Astrocyte (in vitro differentiated cells and primary cell): Measurements from ENCODE around the gene CXCL10.

ENCODE experiments used
- CTCF ChIP-seq: IDR thresholded peaks from 2 replicates; pipeline ENCODE4 v1.5.1; 2011; ENCODE audit warnings: low read depth, mild to moderate bottlenecking, inconsistent platforms, low read length, moderate library complexity; ENCODE audit not compliant: insufficient read depth
- EZH2 ChIP-seq: IDR thresholded peaks from 2 replicates; pipeline ENCODE4 v1.6.1; 2012; ENCODE audit warnings: mild to moderate bottlenecking, low read length, inconsistent platforms; ENCODE audit not compliant: insufficient read depth

- TF ChIP-seq CTCF (no peak), EZH2 (no peak)
Observed at GRCh38 chr4:76001700-76002099, 21.6 kb downstream of the CXCL10 start.
